HepG2 (cell line): ENCODE measurements around the gene IL17F. TPM values are rescaled to one million over a fixed set of nuclear protein-coding genes. Genes with fewer than 3 reads are reported as not detected.

Experiments
- ATAC-seq: fragments of 200-7000 bp; cut with Tn5 transposase; 3 replicates; pipeline ENCODE4 v1.9.1; 2020; ENCODE audit warnings: mild to moderate bottlenecking, moderate library complexity
- BruUV-seq: library from RNA; stranded (reverse); fragments of 400-500 nt; replicated peaks from 2 replicates; lab custom pipeline; 2021; lab: Mats Ljungman, UMichigan
- CTCF ChIA-PET: fragments of 300-600 bp; formaldehyde crosslinking; extraction: SDS; loops from one replicate; lab custom pipeline; 2021; ENCODE audit warnings: low total read pairs, inconsistent platforms, low intra/inter-chr PET ratio; lab: Yijun Ruan, JAX
- POLR2A ChIA-PET: fragments of 350-600 bp; sonication (Branson Sonifier 250); formaldehyde crosslinking; loops from one replicate; lab custom pipeline; 2020; ENCODE audit warnings: antibody characterized with exemption, inconsistent platforms; lab: Yijun Ruan, JAX
- DNase-seq: peaks from one replicate; pipeline ENCODE4 v3.0.0-alpha.2; 2015; ENCODE audit warnings: low spot score
- FAIRE-seq: peaks from 3 replicates; lab custom pipeline; 2011; peaks lifted over from hg19 to GRCh38; lab: Jason Lieb, UNC
- H2AFZ ChIP-seq: one replicate; pipeline ENCODE4 v1.6.1; 2011; ENCODE audit warnings: low read length, inconsistent platforms
- H3K27ac ChIP-seq: fragments of 300-600 bp; 3 replicates; pipeline ENCODE4 v1.8.0; 2011; ENCODE audit warnings: mixed run types, mild to moderate bottlenecking, mixed read lengths, low read length, inconsistent platforms; ENCODE audit not compliant: insufficient read depth; ENCODE audit errors: extremely low read length
- H3K27me3 ChIP-seq, 2 experiments: fragments of 200-600 bp in 1 of 2; 2 replicates in 1 of 2; 3 replicates in 1 of 2; pipeline versions ENCODE4 v1.6.0 to v1.8.0; 2011; ENCODE audit warnings: low read length in 2 of 2, mild to moderate bottlenecking in 2 of 2, moderate library complexity in 2 of 2, inconsistent platforms in 1 of 2; ENCODE audit not compliant: insufficient read depth in 2 of 2, control insufficient read depth in 1 of 2
- H3K36me3 ChIP-seq, 2 experiments: fragments of 200-600 bp in 1 of 2; replicated peaks in 1 of 2; 2 replicates in 1 of 2; 3 replicates in 1 of 2; pipeline versions ENCODE4 v1.5.1 to v1.8.0; 2011; ENCODE audit warnings: low read length in 2 of 2, inconsistent platforms in 1 of 2; ENCODE audit not compliant: insufficient read depth in 2 of 2, control insufficient read depth in 1 of 2
- H3K4me1 ChIP-seq: 2 replicates; pipeline ENCODE4 v1.5.1; 2012; ENCODE audit warnings: low read length, inconsistent platforms; ENCODE audit not compliant: insufficient read depth
- H3K4me2 ChIP-seq: 2 replicates; pipeline ENCODE4 v1.6.0; 2011; ENCODE audit warnings: low read depth, low read length, inconsistent platforms
- H3K4me3 ChIP-seq, 3 experiments: fragments of 200-600 bp in 1 of 3; sonication (generic), shearing (Covaris generic) in 1 of 3; replicated peaks in 1 of 3; 2 replicates each; pipeline ENCODE4 v1.5.1; 2011 to 2016; ENCODE audit warnings: low read length in 3 of 3, inconsistent platforms in 2 of 3, low read depth in 2 of 3, mild to moderate bottlenecking in 2 of 3, control low read depth in 1 of 3, mixed read lengths in 1 of 3; ENCODE audit not compliant: insufficient read depth in 1 of 3
- H3K79me2 ChIP-seq: one replicate; pipeline ENCODE4 v1.6.1; 2011; ENCODE audit warnings: low read length, inconsistent platforms; ENCODE audit not compliant: insufficient read depth
- H3K9ac ChIP-seq: 2 replicates; pipeline ENCODE4 v1.6.0; 2011; ENCODE audit warnings: mild to moderate bottlenecking, low read depth, low read length, inconsistent platforms; ENCODE audit not compliant: insufficient read depth
- H3K9me3 ChIP-seq: 2 replicates; pipeline ENCODE4 v1.5.1; 2012; ENCODE audit warnings: mild to moderate bottlenecking, low read length
- H4K20me1 ChIP-seq: 2 replicates; pipeline ENCODE4 v1.6.0; 2011; ENCODE audit warnings: inconsistent platforms, mild to moderate bottlenecking, low read length, moderate library complexity; ENCODE audit not compliant: insufficient read depth
- ARID3A ChIP-seq: IDR thresholded peaks from 2 replicates; pipeline ENCODE4 v1.6.1; 2012; ENCODE audit warnings: low read depth, low read length, improper control_type of control experiment
- ARNT2 ChIP-seq: sonication (generic); formaldehyde crosslinking; IDR thresholded peaks from 2 replicates; pipeline ENCODE4 v1.8.0; 2022; ENCODE audit warnings: mild to moderate bottlenecking, low read depth, missing genetic modification reagents, moderate library complexity
- CHCHD3 ChIP-seq: sonication (generic); formaldehyde crosslinking; IDR thresholded peaks from 2 replicates; pipeline ENCODE4 v1.8.0; 2022; ENCODE audit warnings: mild to moderate bottlenecking, missing genetic modification reagents, moderate library complexity
- ELF3 ChIP-seq: IDR thresholded peaks from 2 replicates; pipeline ENCODE4 v1.6.1; 2016; ENCODE audit warnings: missing genetic modification reagents, missing compliant biosample characterization
- ERF ChIP-seq: IDR thresholded peaks from 2 replicates; pipeline ENCODE4 v1.6.1; 2018; ENCODE audit warnings: missing biosample characterization, missing genetic modification reagents
- FOXA3 ChIP-seq: IDR thresholded peaks from 2 replicates; pipeline ENCODE4 v1.6.1; 2016; ENCODE audit warnings: missing genetic modification reagents, missing compliant biosample characterization
- FOXK1 ChIP-seq: sonication (generic); formaldehyde crosslinking; IDR thresholded peaks from 2 replicates; pipeline ENCODE4 v1.4.0; 2020; ENCODE audit warnings: low read depth, missing genetic modification reagents, borderline replicate concordance
- FOXP1 ChIP-seq, 2 experiments: fragments of 450-650 bp in 1 of 2; IDR thresholded peaks; 2 replicates each; pipeline ENCODE4 v1.6.1; 2017 to 2018; ENCODE audit warnings: antibody characterized with exemption in 1 of 2
- GATAD1 ChIP-seq: IDR thresholded peaks from 2 replicates; pipeline ENCODE4 v1.6.1; 2016; ENCODE audit warnings: missing genetic modification reagents, missing compliant biosample characterization
- KDM1A ChIP-seq: IDR thresholded peaks from 2 replicates; pipeline ENCODE4 v1.6.1; 2016; ENCODE audit warnings: missing compliant biosample characterization
- LRRFIP1 ChIP-seq: sonication (generic); formaldehyde crosslinking; conservative IDR thresholded peaks from 2 replicates; pipeline ENCODE4 v1.4.0; 2020; ENCODE audit warnings: missing genetic modification reagents
- MAFF ChIP-seq: IDR thresholded peaks from 2 replicates; pipeline ENCODE4 v1.6.1; 2011; ENCODE audit warnings: low read depth, low read length, improper control_type of control experiment
- MBD4 ChIP-seq: IDR thresholded peaks from 2 replicates; pipeline ENCODE4 v1.6.1; 2012; ENCODE audit warnings: low read length, inconsistent platforms, borderline replicate concordance
- MBNL3 ChIP-seq: fragments of 250-450 bp; sonication (Bioruptor Pico); conservative IDR thresholded peaks from 2 replicates; pipeline ENCODE4 v1.8.0; 2022; ENCODE audit warnings: mild to moderate bottlenecking, inconsistent platforms
- MED1 ChIP-seq: sonication (generic); formaldehyde crosslinking; IDR thresholded peaks from 2 replicates; pipeline ENCODE4 v1.4.0; 2020; ENCODE audit warnings: missing genetic modification reagents
- PAWR ChIP-seq: sonication (generic); formaldehyde crosslinking; IDR thresholded peaks from 2 replicates; pipeline ENCODE4 v1.4.0; 2020; ENCODE audit warnings: missing genetic modification reagents, mild to moderate bottlenecking, borderline replicate concordance
- SOX6 ChIP-seq, 2 experiments: fragments of 450-650 bp in 1 of 2; sonication (generic) in 1 of 2; formaldehyde crosslinking in 1 of 2; IDR thresholded peaks; 2 replicates each; pipeline versions ENCODE4 v1.4.0 to v1.6.1; 2017 to 2020; ENCODE audit warnings: antibody characterized with exemption in 1 of 2, mild to moderate bottlenecking in 1 of 2, missing genetic modification reagents in 1 of 2
- SP5 ChIP-seq: IDR thresholded peaks from 2 replicates; pipeline ENCODE4 v1.6.1; 2016; ENCODE audit warnings: low read depth, borderline replicate concordance
- TGIF2 ChIP-seq: IDR thresholded peaks from 2 replicates; pipeline ENCODE4 v1.6.1; 2016; ENCODE audit warnings: control low read depth, missing compliant biosample characterization
- ZNF20 ChIP-seq: sonication (generic); formaldehyde crosslinking; IDR thresholded peaks from 2 replicates; pipeline ENCODE4 v1.4.0; 2020; ENCODE audit warnings: mild to moderate bottlenecking, moderate library complexity, missing genetic modification reagents
- ZNF614 ChIP-seq: IDR thresholded peaks from 2 replicates; pipeline ENCODE4 v1.6.1; 2018; ENCODE audit warnings: missing biosample characterization, missing genetic modification reagents, inconsistent platforms, borderline replicate concordance
- WGBS: methylation state at CpG from one replicate; pipeline ENCODE4 v1.1.6; 2017; ENCODE audit warnings: low lambda C conversion rate; 5-methylcytosine and 5-hydroxymethylcytosine counted together
- in situ Hi-C: cut with HindIII; loops from 2 replicates; pipeline ENCODE4 v1.10.0; 2017; ENCODE audit warnings: low pct_unique_long_range_greater_than_20kb; ENCODE audit not compliant: extremely low pct_ligation_motif_present
- intact Hi-C: fragments of 100-400 bp; cut with micrococcal nuclease; formaldehyde crosslinking; loops from one replicate; pipeline ENCODE4 v1.10.0; 2022; ENCODE audit not compliant: unreplicated experiment
- polyA plus RNA-seq, 8 experiments: library from polyadenylated mRNA; depleted of rRNA in 3 of 8; stranded (reverse) in 7 of 8; unstranded in 1 of 8; fragments of >200 nt; fragmentation: Illumina TruSeq in 4 of 8; extraction: Trizol in 4 of 8; gene quantifications; 2 replicates each; pipeline versions ENCODE4 v1.2.1 to v1.2.3, GENCODE V29; 2011 to 2016; ENCODE audit warnings: low read depth in 4 of 8, missing spikeins in 1 of 8, mixed read lengths in 1 of 8; ENCODE audit not compliant: insufficient read depth in 1 of 8
- total RNA-seq, 5 experiments: library from RNA; depleted of rRNA; stranded (reverse); fragments of >200 nt; fragmentation: Illumina TruSeq; extraction: Trizol; gene quantifications; 2 replicates each; pipeline ENCODE4 v1.2.3, GENCODE V29; 2016; ENCODE audit warnings: low read depth in 1 of 5
- TF ChIP-seq, protein P1 (sequence below): IDR thresholded peaks from 2 replicates; pipeline ENCODE4 v1.6.1; 2016; ENCODE audit warnings: control low read depth

The IL17F gene
- total and polyA plus RNA-seq, 2 of the 13 experiments (the other 11 are each of a cell fraction or from before 2014, with no cell fraction given): not detected

DNA sequence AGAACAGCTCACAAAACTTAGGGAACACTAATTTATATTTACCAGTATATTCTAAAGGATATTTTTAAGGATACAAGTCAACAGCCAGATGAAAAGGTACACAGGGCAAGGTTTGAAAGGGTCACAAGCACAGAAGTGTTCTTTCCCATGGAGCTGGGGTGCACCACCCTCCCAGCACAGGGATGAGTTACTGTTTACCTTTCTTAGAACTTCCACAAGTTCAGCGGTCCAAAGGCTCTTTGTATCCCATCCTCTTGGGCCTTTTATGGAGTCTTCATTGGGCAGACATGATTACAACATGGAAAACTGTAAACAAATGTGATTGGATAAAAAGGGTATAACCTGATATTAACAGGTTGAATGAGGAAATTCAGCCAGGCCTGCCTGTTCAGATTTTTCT, 1.1 kb upstream of the IL17F start:
- intact Hi-C loops (no loop called here), in situ Hi-C loops (no loop called here)
- Histone ChIP-seq H3K4me2 (peak overlapping the region; percentile 29; the same call in 1 of the 2 replicates), H3K27me3 (no peaks in the 10 kb centered on the region), H3K9ac (no peak overlapping the region), H3K9me3 (no peaks in the 10 kb centered on the region), H3K4me1 (peaks cover 70% of the 10 kb centered on the region), H4K20me1 (no peaks in the 10 kb centered on the region), H2AFZ (no peak overlapping the region), H3K4me3 (no peak overlapping the region), H3K79me2 (no peaks in the 10 kb centered on the region), H3K36me3 (no peaks in the 10 kb centered on the region), H3K27ac (no peak overlapping the region)
- peak; percentile 55 for FAIRE-seq
- no TSS peak for BruUV-seq
- DNase-seq: peak; percentile 79
- POLR2A ChIA-PET: no interaction called here
- ATAC-seq: peak; percentile 94
- 8% methylated on average over 1 of the region's 1 CpG for WGBS
- CTCF ChIA-PET: no interaction called here
- TF ChIP-seq GATAD1 (CRISPR knock-in tag): 0 out of 2 replicates have a peak, but pooled peaks have one; percentile 25
- TF ChIP-seq ZNF20 (CRISPR knock-in tag): no peak
- TF ChIP-seq SOX6 (IDR thresholded peaks at IDR 0.05): no peak
- TF ChIP-seq SOX6 (CRISPR knock-in tag; IDR thresholded peaks at IDR 0.05): peak; percentile 56; the same call in 1 of the 2 replicates
- peak; percentile 51 for TF ChIP-seq MED1 (CRISPR knock-in tag)
- peak; percentile 67; the same call in 1 of the 2 replicates for TF ChIP-seq ZNF614
- no peak for TF ChIP-seq MBNL3 (CRISPR knock-in tag)
- TF ChIP-seq PAWR (CRISPR knock-in tag): no peak
- no peak for TF ChIP-seq CHCHD3
- TF ChIP-seq ARID3A: 0 out of 2 replicates have a peak, but pooled peaks have one; percentile 19
- peak; percentile 86 for TF ChIP-seq FOXA3 (CRISPR knock-in tag)
- TF ChIP-seq, protein P1, sequence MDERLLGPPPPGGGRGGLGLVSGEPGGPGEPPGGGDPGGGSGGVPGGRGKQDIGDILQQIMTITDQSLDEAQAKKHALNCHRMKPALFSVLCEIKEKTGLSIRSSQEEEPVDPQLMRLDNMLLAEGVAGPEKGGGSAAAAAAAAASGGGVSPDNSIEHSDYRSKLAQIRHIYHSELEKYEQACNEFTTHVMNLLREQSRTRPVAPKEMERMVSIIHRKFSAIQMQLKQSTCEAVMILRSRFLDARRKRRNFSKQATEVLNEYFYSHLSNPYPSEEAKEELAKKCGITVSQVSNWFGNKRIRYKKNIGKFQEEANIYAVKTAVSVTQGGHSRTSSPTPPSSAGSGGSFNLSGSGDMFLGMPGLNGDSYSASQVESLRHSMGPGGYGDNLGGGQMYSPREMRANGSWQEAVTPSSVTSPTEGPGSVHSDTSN (CRISPR knock-in tag): no peak
- peak; percentile 16; the same call in 1 of the 2 replicates for TF ChIP-seq SP5 (CRISPR knock-in tag)
- TF ChIP-seq ARNT2 (CRISPR knock-in tag): no peak
- 0 out of 2 replicates have a peak, but pooled peaks have one; percentile 20 for TF ChIP-seq ERF (CRISPR knock-in tag)
- peak; percentile 55 for TF ChIP-seq ELF3 (CRISPR knock-in tag)
- no peak for TF ChIP-seq MBD4
- peak; percentile 45; the same call in 1 of the 2 replicates for TF ChIP-seq FOXK1
- TF ChIP-seq KDM1A (CRISPR knock-in tag): no peak
- no peak for TF ChIP-seq MAFF
- TF ChIP-seq FOXP1 (IDR thresholded peaks at IDR 0.05): no peak
- peak; percentile 64; the same call in 1 of the 2 replicates for TF ChIP-seq FOXP1 (CRISPR knock-in tag; IDR thresholded peaks at IDR 0.05)
- no peak for TF ChIP-seq LRRFIP1
- TF ChIP-seq TGIF2 (CRISPR knock-in tag): no peak
